Testis (tissue), 3 donors: Measurements from ENCODE around the gene CPSF7. TPM values are rescaled to one million over a fixed set of nuclear protein-coding genes. Genes with fewer than 3 reads are reported as not detected.

Experiments
- DNase-seq: peaks from one replicate; pipeline ENCODE4 v3.0.0-alpha.2; 2019
- H3K27ac ChIP-seq, 2 donors: fragments of 200-600 bp; sonication (generic); one replicate each; pipeline ENCODE4 v1.5.1; 2019
- H3K27me3 ChIP-seq: fragments of 200-600 bp; sonication (generic); one replicate; pipeline ENCODE4 v1.5.1; 2019
- H3K36me3 ChIP-seq: fragments of 200-600 bp; sonication (generic); one replicate; pipeline ENCODE4 v1.5.1; 2017; ENCODE audit warnings: low read depth; ENCODE audit errors: missing control alignments
- H3K4me1 ChIP-seq: fragments of 200-600 bp; sonication (generic); one replicate; pipeline ENCODE4 v1.5.1; 2019
- H3K4me3 ChIP-seq, 2 donors: fragments of 200-600 bp; sonication (generic); one replicate each; pipeline ENCODE4 v1.5.1; 2017 to 2019
- H3K9me3 ChIP-seq: fragments of 200-600 bp; sonication (generic); one replicate; pipeline ENCODE4 v1.5.1; 2017
- CTCF ChIP-seq, 3 experiments: fragments of 450-650 bp in 2 of 3; fragments of 200-600 bp in 1 of 3; sonication (generic) in 1 of 3; IDR thresholded peaks; one replicate each; pipeline ENCODE4 v1.5.1; 2016 to 2019; ENCODE audit warnings: antibody characterized with exemption in 3 of 3, mild to moderate bottlenecking in 2 of 3, moderate library complexity in 1 of 3
- POLR2A ChIP-seq: fragments of 450-650 bp; IDR thresholded peaks from one replicate; pipeline ENCODE4 v1.6.1; 2017; ENCODE audit warnings: antibody characterized with exemption, mild to moderate bottlenecking, moderate library complexity
- WGBS, 2 donors: methylation state at CpG; one replicate each; pipeline ENCODE4 v1.1.5; 2018; 5-methylcytosine and 5-hydroxymethylcytosine counted together
- intact Hi-C: fragments of 100-400 bp; cut with DNase I; formaldehyde crosslinking; loops from one replicate; pipeline ENCODE4 v1.15.1; 2023; ENCODE audit warnings: low total_unique reads
- polyA plus RNA-seq: library from polyadenylated mRNA; stranded (reverse); fragments of 350-450 nt; fragmentation: Illumina TruSeq; extraction: RNeasy Lipid Tissue Mini Kit (QIAGEN cat#74804); gene quantifications from one replicate; pipeline ENCODE4 v1.2.3, GENCODE V29; 2014; ENCODE audit warnings: low read depth, low replicate concordance; ENCODE audit not compliant: insufficient read depth
- total RNA-seq, 2 donors: library from RNA; depleted of rRNA; stranded (reverse); fragments of >200 nt; gene quantifications; one replicate each; pipeline ENCODE4 v1.2.3, GENCODE V29; 2016

CPSF7 gene
- total and polyA plus RNA-seq, 3 donors from 2014 or later, result 84.2 to 107 (median 86.5) TPM

GRCh38 chr11:61452825-61453224 lies 23.1 kb upstream of the CPSF7 start:
- TF ChIP-seq CTCF (IDR thresholded peaks at IDR 0.05), result no peak
- TF ChIP-seq POLR2A, result no peak
- Histone ChIP-seq H3K4me3 (no peak overlapping the region), H3K36me3 (no peaks in the 10 kb centered on the region), H3K27ac (no peak overlapping the region), H3K9me3 (no peaks in the 10 kb centered on the region), H3K4me1 (no peaks in the 10 kb centered on the region), H3K27me3 (no peaks in the 10 kb centered on the region)
- 96 to 100% methylated on average over 2 of the region's 2 CpGs for WGBS, 2 donors
- intact Hi-C loops, result no loop called here
- no peak for DNase-seq

GRCh38 chr11:61448552-61448927 lies 18.8 kb upstream of the CPSF7 start:
- H3K27ac ChIP-seq, result no peak overlapping the region
- H3K9me3 ChIP-seq, result no peaks in the 10 kb centered on the region
- WGBS, 2 donors, result 74 to 83% methylated on average over 7 of the region's 7 CpGs
- peaks cover 6% of the 10 kb centered on the region for H3K4me1 ChIP-seq
- no peaks in the 10 kb centered on the region for H3K36me3 ChIP-seq
- H3K4me3 ChIP-seq, result no peak overlapping the region
- H3K27me3 ChIP-seq, result no peaks in the 10 kb centered on the region
- TF ChIP-seq POLR2A (no peak), CTCF (IDR thresholded peaks at IDR 0.05) (no peak)
- DNase-seq, result no peak
- intact Hi-C loops, result loop anchor here (10.0 kb wide), 1 partner anchor 66 kb away; no protein-coding TSS in a partner anchor

- Histone ChIP-seq H3K4me1 (peaks cover 6% of the 10 kb centered on the region), H3K9me3 (no peaks in the 10 kb centered on the region), H3K4me3 (no peak overlapping the region), H3K27ac (no peak overlapping the region), H3K36me3 (no peaks in the 10 kb centered on the region), H3K27me3 (no peaks in the 10 kb centered on the region)
- 72 to 80% methylated on average over 12 of the region's 12 CpGs for WGBS, 2 donors
- intact Hi-C loops, result loop anchor here (10.0 kb wide), 1 partner anchor 67 kb away; no protein-coding TSS in a partner anchor
- TF ChIP-seq POLR2A (no peak), CTCF (IDR thresholded peaks at IDR 0.05) (no peak)
- DNase-seq, result no peak
Observed at GRCh38 chr11:61447601-61448551, 18.1 kb upstream of the CPSF7 start.

GRCh38 chr11:61446211-61446651 lies 16.5 kb upstream of the CPSF7 start:
- intact Hi-C loops, result loop anchor here (10.0 kb wide), 1 partner anchor 69 kb away; no protein-coding TSS in a partner anchor
- 27 to 31% methylated on average over 6 to 7 of the region's 7 CpGs for WGBS, 2 donors
- no peaks in the 10 kb centered on the region for H3K36me3 ChIP-seq
- peak; percentile 94 for DNase-seq
- H3K27me3 ChIP-seq, result no peaks in the 10 kb centered on the region
- H3K4me1 ChIP-seq, result peaks cover 6% of the 10 kb centered on the region
- no peak overlapping the region for H3K4me3 ChIP-seq
- H3K27ac ChIP-seq, result peak overlapping the region in 1 of 2 donors; percentile 18
- TF ChIP-seq CTCF (IDR thresholded peaks at IDR 0.05) (peak; percentile 64 to 75 (median 70)), POLR2A (no peak)
- no peaks in the 10 kb centered on the region for H3K9me3 ChIP-seq
